NCI-H1417 (cell line): ENCODE measurements around the gene GRHL3.

Experiments
- DNase-seq, 3 experiments: peaks; one replicate each; lab custom pipeline; 2025; lab: John Stamatoyannopoulos, UW

The GRHL3 gene

DNA sequence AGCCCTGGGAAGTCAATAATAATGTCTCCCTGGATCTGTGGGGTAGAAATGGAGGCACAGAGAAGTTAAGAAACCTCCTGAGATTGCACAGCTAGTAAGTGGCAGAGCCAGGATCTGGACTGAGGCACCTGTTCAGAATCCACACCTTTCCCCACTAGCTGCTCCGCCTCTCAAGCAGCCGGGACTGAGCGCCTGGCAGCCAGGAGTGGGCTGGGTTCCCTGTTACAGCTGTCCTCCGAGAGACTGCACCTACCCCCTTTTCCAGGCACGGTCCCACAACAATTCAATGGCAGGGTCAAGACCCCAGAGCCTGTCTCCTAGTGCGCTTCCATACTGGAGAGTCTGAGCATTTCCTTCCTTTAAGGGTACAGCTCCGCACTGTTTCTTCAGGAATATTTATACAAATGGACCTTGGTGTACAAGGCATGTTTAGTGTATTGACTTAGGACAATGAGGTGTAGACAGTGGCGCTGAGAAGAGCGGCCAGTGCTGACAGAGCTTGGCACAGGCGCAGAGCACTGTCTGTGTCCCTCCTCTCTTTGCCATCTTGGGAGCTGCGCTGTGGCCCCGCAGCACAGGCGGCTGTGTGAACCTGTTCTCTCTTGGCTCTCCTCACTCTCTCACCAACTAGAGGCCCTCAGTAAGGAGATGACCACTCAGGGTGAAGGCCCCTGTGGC lies 24.4 kb downstream of the GRHL3 start:
- DNase-seq, result no peak

- DNase-seq, result no peak
Observed at GRCh38 chr1:24344090-24344742, 25.1 kb downstream of the GRHL3 start.

DNA sequence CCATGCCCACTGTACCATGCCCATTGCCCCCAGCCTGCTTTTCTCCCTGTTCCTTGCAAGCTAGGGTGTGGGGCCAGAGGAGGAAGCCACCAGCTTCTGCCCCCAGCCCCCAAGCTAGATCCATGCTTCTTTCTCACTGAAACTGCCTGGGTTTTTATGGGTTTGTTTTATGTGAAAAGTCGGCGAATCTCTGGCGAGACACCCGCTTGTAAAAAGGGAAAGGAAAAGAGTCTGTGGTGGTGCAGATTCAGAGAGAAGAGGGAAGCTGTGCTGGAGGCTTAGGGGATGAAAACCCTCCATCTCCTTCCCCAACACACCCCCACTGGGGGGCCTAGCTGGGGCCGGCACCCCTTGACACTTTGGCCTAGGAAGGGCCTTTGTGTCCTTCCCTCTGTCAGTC lies 26.2 kb downstream of the GRHL3 start:
- no peak for DNase-seq

DNA sequence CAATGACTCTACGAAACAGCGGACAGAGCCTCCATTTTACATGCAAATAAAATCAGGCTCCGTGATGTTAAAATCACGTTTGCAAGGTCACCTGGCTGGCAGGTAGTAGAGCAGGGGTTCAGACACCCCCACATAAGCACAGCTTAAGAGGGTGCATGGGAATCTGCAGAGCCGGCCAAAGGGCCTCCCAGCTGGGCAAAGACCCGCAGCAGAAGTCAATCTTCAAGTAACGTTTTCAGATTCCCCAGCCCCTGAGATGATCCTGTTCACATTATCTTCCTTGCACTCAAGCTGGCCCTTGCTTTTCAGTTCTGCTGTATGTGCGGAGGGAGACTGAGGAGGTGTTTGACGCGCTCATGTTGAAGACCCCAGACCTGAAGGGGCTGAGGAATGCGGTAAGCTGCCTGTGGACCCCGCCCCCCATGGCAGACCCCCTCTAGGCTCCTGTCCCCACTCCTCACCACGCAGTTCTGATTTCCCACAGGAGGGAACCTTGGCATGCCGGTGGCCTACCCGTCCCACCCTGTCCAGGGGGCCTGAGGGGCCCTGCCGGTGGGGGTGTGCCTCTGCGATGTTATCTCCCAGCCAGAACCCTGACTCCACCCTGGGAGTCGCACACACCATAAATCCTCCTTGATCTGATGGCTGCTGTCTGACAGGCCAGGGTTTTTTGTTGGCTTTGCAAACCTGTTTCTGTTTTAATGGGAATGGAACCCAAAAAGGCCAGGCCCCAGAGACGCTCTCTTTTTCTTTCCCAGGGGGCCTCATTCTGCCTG lies 28.2 kb downstream of the GRHL3 start:
- DNase-seq, result no peak

DNA sequence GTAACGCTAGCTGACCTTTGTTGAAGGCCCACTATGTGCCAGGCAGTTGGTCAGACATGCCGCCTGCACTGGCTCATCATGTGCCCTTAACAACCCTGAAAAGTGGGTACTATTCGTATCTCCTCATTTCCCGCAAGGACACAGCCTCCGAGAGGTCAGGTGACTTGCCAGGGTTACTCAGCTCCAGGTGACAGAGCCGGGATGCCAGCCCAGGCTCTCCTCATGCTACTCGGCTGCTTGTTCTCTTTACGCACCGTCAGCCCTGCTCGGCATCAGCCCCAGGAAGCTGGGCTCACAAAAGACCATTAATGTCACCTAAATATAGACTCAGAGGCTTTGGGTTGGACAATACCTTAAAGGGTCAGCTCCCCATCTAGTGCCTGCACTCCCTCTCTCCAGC lies 29.0 kb downstream of the GRHL3 start:
- DNase-seq, result no peak

- no peak for DNase-seq
Observed at GRCh38 chr1:24349891-24350290, 30.7 kb downstream of the GRHL3 start.

DNA sequence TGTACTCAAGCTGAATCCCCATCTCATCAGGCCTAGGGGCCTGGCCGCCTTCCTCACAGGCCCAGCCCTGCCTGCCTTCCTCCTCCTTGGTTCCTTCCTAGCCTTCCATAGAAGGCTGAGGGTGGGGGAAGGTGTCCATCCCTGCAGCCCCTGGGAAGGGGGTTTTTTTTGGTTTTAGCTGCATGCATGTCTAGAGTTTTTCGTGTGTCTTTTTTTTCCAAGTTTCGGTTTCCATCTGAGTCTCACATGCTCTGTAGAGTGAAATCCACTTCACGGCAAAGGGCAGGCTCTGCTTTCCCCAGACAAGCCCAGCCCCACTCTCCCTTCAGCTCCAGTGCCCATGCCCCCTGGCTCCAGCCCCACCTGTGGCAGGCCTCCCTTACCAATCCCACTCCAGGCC lies 32.1 kb downstream of the GRHL3 start:
- no peak for DNase-seq

DNA sequence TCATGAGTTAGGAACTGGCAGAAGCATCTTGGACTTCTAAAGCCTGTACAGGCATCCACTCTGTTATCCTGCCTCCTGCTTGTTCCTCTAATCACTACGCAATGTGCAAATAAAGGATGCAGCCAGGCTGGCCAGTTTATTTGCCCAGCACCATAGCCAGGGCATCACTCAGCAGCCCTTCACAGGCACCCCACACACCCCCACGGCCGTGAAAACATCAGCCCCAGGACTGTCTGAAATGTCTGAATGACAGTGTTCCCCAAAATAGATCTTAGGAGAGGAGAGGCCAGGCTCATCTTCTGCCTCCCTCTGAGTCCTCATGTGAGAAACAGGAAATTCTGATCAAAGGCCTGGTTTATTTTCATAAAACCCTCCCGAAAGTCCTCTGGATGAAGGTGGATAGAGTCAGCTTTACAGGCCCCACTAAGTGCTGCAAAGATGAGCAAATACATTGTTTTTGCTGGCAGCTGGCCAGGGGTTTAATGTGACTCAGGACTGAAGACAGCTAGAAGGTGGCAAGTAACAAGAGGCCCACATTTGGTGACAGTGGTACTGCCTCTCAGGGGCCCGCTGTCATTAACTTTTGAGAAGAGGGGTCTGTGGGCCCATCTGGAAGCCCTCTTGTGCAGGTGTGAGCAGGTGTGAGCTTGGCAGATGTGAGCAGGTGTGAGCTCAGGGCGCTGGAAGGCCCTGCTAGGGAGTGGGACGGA lies 32.9 kb downstream of the GRHL3 start:
- DNase-seq, result peak in 2 of 3 experiments; percentile 8 to 21

- DNase-seq, result no peak
Observed at GRCh38 chr1:24353292-24353891, 34.2 kb downstream of the GRHL3 start.

GRCh38 chr1:24355466-24355865 lies 36.3 kb downstream of the GRHL3 start:
- DNase-seq, result no peak

- no peak for DNase-seq
Observed at GRCh38 chr1:24357038-24357437, 37.9 kb downstream of the GRHL3 start.

DNA sequence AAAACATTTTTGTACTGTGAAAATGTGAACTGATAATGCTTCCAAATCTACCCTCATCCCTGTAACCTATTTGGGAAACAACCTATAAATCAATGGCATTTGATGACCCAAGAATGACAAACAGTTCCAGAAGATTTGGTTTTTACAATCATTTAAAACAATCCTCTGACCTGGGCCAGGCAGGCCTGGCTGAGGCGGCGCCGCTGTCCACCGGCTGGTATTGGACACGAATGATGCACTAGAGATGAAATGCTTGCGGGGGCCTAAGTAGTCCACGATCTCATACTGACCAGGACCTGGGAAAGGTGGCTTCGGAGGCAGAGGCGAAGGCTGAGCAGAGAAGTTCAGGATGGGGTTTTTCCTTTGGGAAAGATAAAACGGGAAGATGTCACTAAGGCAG lies 41.5 kb downstream of the GRHL3 start:
- no peak for DNase-seq

DNA sequence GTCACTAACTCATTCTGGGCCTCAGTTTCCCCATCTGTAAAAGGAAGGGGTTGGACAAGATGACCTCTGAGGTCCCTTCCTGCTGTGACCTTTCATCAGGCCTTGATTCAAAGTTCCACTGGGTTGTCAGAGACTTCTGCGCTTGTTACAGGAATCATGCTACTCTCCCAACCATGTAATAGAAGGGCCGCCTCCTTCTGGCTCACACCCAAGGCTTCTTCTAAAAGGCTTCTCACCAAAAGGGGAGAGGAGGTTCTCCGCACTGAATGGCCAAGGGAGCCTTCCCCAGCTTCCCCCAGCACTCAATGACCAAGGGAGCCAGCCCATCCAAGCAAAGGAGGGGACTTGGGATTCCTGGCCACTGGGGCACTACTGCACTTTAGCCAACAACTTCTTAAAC lies 42.7 kb downstream of the GRHL3 start:
- DNase-seq, result no peak

DNA sequence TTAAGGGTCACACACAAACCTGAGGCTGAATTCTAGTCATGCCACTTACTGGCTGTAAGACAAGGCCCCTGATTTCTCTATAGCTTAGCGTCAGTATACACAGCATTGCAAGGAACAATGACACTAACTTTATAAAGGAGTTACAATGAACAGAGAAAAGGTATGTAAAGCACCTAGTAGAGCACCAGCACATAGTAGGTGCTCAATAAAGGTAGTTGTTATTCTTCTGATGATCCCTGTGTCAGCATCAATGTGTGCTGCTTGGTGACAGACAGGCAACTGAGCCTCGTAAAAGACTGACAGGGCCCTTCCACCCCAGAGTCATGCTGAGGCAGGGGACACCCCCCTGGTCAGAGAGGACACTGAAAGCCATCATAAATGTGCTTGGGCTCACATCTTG lies 43.2 kb downstream of the GRHL3 start:
- no peak for DNase-seq

- DNase-seq, result no peak
Observed at GRCh38 chr1:24362982-24363614, 43.9 kb downstream of the GRHL3 start.

DNA sequence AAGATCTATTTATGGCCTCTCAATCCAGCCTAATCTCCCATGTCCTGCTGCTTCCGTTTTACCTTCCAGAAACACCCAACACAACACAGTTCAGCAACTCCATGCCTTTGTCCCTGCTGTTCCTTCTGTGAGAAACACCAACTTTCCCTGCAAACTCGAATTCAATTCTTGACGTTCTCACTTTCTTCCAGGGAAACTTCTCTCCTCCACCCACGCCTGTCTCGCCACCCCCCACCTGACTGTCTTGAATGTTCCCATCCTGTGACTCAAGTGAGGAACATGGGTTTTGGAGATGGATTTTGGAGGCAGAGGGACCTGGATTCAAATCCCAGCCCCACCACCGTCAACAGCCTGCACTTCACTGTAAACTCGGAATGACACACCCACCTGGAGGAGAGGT lies 44.8 kb downstream of the GRHL3 start:
- DNase-seq, result no peak

DNA sequence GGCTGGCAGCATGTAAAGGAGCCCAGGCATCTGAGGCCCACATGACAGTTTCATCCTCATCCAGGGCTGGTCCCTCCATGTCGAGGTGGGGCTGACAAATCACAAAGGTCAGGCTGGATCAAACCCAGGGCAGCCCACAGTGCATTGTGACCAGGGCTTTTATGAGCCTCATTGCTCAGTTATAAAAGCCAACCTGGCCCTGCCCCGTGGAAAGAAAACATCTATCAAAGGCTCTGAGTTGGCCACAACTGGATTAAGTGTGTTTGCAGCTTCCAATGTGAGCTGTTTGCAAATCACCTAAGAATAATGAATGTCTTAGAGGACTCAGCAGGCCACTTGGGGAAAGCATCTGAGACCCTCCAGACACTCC lies 45.4 kb downstream of the GRHL3 start:
- no peak for DNase-seq

- DNase-seq, result no peak
Observed at GRCh38 chr1:24364975-24365678, 46.0 kb downstream of the GRHL3 start.

DNA sequence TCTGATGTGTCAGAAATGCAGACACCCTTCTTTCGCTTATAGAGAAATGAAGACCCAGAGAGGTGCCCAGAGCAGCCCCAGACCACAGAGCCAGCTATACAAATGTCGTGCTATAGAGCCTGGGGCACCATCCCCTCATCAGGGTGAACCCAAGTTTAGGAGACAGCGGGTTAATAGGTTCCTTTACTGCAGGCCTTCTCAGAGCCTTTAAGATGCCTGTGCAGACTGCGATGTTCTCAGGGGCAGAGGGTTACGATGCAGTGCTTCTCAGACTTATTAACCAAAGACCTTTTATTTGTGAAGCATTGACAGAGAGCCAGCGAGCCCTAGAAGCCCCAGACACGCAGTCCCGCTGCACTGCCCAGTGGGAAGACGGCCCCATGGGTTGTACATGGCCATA lies 47.5 kb downstream of the GRHL3 start:
- DNase-seq, result no peak

GRCh38 chr1:24369199-24369598 lies 50.0 kb downstream of the GRHL3 start:
- DNase-seq, result no peak

- DNase-seq, result no peak
Observed at GRCh38 chr1:24369801-24370200, 50.6 kb downstream of the GRHL3 start.
